Measurements from ENCODE around the gene C2orf68.

- TF ChIP-seq CTCF (IDR thresholded peaks at IDR 0.05) (no peak), POLR2A (IDR thresholded peaks at IDR 0.05) (no peak)
Observed at GRCh38 chr2:85599468-85600234, 12.2 kb downstream of the C2orf68 start.

Measured in gastroesophageal sphincter (tissue), 3 donors.